HG03135 (cell line): ENCODE data around the gene LY9.
A peak's percentile ranks its signal among the peaks of the same experiment; 100 is the strongest.
"Not testable (repeated sequence)": the region's sequence is repeated elsewhere in the genome, so short reads cannot be mapped to it uniquely, and the experiment has no call there.

ENCODE experiments used
- ATAC-seq: cut with Tn5 transposase; IDR thresholded peaks from one replicate; pipeline ENCODE4 v1.9.1; 2021; ENCODE audit warnings: mild to moderate bottlenecking, moderate library complexity; ENCODE audit not compliant: unreplicated experiment

Gene LY9

DNA sequence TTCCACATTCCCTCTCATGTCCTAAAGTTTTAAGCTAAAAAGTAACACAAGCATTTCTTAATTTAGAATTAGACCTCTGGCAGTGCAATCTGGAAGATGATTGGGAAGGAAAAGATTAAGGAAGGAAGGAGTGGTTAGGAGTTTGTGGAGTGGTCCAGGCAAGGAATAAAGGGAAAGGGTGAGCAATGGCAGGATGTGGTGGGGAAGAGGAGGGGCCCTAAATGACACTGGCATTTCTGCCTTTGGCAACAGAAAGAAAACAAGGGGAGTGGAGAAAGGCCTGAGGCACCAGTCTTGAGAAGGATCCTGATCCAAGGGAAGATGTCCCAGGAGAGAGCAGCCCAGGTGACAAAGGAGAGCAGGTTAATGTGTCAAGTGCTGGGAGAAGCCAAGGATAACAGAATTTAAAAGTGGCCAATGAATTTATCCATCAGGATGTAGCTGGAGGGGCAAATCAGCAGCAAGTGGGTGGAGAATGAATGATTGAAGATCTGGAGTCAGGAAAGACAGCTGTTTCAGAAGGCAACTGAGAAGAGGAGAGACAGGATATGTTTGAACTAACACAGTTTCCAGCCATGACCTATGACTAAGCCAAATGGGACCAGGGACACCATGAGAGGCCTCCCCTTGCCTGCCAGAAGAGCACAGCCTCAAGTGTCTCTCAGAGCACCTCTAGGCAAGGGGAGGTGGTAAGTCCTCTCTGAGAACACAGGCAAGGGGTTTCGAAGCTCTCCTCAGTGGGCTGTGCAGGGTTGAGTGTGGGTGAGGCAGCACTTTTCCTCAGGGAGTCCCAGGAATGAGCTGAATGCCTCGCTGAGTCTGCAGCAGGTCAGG lies 20.9 kb upstream of the LY9 start:
- no peak for ATAC-seq

DNA sequence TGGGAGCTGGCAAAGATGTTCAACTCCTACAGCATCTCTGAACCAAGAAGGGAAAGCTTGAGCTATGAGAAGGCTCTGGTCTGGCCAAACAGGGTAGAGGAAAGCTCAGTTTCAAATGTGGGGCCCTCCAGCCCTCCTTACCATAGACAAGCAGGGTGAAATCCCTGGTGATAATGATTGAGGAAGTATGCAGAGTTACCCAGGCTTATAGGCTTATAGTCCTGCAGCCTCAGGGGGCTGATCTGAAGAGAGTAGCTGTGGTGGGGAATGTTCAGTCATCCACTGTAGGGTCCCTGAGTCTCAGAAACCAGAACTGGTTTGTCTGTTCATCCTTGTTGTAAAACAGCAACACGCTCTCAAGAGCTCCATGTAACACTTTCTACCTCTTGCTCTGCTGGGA lies 19.8 kb upstream of the LY9 start:
- ATAC-seq: no peak

DNA sequence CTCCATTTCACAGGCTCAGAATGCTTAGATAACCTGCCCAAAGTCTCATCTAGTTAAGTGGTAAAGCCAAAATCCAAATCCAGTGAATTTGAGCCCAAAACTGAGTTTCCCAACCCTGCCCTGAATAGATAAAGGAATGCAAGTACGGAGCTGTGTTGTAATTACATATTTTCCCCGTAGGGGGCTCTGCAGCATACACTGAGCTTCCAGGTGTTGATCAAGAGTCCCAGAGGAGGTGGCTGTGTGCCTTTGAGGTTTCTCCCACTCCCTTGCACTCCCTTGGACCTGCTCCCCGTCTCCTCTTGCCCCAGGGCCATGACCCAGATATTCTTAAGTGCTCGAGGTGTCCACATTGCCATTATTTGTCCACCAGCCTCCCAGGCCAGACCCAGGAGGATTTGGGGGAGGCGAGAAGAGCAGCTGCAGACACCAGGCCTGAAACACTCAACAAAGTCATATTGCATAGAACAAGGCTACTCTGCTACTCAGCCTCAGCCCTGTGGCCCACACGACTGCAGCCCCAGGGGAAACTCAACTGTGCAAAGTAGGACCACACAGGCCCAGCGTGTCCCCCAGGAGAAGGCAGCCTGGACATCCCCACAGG lies 18.4 kb upstream of the LY9 start:
- no peak for ATAC-seq

DNA sequence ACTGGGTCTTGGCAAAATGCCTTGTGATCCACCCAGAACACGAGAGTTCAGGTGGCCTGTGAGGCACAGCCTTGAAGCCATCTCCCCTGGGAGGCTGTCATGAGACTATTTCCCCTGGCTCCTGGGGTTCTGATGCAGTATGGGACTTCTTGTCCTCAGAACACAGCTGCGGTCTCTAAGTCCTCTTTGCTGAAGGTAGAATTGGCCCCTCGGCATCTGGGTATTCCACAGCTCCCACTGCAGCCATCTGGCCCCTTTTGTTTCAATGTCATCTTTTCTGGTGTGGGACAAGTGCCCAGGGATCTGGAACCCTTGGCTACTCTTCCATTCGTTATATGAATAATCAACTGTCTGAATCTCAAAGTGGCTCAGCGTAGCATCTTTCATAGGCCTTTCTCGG lies 17.0 kb upstream of the LY9 start:
- ATAC-seq: no peak

DNA sequence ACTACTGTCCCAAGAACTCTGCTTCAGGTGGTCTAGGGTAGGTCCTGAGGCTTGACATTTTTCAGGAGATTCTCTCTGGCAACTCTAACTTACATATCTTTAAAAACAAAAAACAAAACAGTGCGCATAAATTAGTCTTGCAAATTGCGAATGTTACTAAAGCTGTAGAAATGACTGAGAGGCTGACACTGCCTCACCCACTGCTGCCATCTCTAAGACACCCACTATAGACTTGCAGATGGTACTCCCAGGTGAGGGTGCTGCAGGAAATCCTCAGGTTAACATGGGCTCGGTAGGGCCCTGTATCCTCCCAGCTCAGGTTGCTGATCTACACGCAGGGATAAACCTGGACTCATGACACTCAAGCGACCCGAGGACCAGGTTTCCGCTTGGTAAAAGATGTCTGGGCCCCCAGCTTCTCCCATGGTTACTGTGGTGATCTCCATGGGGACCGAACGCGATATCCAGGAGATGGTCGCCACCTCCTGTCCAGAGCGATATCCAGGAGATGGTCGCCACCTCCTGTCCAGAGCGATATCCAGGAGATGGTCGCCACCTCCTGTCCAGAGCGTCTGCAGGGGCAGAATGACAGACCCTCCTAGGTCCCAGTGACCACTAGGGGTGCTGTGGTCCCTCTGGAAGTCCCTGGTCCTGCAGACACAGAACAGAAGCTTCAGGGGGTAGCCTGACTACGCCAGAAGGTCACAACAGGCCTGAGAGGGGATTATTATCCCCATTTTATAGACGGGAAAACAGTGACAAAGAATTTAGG lies 16.2 kb upstream of the LY9 start:
- no peak for ATAC-seq

DNA sequence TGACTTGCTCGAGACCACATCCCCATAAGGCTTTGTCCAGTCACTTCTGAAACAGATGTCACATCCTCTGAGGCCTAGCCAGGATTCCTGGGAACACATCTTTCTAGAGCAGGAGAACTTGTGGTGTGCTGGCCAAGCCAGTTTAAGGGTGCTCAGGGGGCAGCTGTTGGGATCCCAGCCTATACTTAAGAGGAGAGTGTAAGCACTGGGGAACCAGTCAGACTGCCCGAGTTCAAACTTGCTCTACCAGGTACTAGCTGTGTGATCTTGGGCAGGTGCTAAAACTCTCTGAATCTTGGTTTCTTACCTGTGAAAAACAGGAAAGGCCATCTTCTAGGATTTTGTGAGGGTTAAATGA lies 15.6 kb upstream of the LY9 start:
- no peak for ATAC-seq

DNA sequence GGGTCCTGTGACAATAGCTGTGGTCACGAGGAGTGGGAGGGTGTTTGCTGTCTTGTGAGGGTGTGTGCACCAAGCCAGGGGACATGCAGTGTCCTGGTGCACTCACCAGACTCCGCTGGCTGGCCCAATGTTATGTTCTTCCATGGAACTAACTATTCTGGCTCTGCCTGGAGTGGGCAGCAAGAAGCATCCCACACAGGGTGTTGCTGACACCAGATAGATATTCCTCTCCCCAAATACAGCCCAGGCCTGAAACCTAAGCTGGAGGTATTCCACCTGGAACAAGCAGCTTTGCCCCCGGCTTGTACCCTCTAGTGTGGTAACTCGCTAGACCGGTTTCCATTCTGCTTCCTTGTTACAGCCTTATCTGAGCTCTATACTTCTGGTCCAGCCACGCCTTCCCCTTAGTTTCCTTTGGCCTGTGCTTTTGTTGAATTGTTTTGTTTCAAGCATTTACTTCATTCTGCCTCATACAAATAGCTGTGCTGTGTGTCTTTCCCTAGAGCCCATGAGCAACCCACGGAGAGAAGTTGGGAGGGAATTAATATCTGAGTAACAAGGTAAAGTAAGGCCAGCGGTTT lies 14.7 kb upstream of the LY9 start:
- ATAC-seq: no peak

DNA sequence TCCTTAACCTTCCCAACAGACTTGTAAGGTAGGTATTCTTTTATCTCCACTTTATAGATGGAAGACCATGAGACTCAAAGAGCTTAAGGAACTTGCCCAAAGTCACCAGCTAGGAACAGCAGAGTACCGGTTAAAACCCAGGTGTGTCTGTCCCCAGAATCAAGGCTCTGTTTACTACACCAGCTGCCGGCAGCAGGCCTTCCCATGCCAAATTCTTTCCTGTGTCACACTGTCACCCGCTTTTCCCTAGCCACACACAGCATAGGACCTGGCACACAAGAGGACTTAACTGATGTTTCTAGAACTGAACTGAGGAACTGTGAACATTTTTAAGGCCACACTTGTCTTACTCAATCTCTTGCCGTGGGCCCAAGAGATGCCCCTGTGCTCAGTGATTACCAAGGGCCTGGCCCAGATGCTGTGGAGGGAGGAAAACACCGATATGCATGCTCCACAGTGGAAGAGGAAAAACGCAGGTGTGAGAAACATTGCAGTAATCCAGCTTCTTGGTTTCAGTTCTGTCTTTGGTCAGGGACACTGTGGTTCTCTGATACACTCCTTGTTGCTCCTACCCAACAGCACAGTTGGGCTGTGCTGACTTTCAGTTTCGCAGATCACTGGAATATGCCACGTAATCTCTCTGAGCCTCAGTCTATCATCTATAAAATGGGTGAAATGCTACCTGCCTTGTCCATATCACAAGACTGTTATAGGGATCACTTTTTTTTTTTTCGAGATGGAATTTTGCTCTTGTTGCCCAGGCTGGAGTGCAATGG lies 13.9 kb upstream of the LY9 start:
- peak; percentile 89 for ATAC-seq

DNA sequence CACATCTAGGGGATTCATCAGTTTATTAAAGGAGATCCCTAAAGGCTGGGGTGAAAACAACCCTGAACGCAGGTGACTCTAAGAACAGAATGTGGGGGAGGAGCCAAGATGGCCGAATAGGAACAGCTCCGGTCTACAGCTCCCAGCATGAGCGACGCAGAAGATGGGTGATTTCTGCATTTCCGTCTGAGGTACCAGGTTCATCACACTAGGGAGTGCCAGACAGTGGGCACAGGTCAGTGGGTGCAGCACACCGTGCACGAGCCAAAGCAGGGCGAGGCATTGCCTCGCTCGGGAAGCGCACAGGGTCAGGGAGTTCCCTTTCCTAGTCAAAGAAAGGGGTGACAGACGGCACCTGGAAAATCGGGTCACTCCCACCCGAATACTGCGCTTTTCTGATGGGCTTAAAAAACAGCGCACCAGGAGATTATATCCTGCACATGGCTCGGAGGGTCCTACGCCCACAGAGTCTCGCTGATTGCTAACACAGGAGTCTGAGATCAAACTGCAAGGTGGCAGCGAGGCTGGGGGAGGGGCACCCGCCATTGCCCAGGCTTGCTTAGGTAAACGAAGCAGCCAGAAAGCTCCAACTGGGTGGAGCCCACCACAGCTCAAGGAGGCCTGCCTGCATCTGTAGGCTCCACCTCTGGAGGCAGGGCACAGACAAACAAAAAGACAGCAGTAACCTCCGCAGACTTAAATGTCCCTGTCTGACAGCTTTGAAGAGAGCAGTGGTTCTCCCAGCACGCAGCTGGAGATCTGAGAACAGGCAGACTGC lies 12.8 kb upstream of the LY9 start:
- not testable (repeated sequence) for ATAC-seq

DNA sequence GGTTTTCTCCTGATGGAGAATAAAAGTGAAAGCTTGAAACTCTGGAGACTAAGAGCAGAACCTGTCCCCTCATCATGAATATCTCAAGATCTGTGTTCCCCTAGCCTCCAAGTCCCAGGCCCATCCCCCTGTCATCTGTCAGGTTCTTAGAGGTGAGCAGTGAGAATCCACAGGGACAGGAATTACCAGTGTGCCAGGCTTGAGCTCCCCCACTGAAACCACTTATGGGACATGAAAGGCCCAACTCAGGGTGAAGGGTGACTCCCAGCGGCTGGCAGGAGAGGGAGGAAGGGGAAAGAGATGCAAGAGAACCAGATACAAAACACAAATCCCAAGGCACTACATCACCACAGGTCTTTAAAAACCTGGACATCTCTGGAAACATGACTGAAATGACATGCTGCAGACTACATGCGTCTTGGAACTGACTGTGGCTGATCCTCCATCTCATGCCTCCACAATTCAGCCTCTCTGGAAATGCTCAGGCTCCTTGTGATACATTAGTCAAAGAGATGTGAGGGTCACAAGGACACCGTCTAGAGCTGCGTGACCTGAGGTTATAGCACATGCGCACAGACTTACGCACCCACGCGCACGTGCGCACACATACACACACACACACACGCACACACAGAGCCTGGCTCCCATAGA lies 6.8 kb upstream of the LY9 start:
- peak; percentile 8 for ATAC-seq

DNA sequence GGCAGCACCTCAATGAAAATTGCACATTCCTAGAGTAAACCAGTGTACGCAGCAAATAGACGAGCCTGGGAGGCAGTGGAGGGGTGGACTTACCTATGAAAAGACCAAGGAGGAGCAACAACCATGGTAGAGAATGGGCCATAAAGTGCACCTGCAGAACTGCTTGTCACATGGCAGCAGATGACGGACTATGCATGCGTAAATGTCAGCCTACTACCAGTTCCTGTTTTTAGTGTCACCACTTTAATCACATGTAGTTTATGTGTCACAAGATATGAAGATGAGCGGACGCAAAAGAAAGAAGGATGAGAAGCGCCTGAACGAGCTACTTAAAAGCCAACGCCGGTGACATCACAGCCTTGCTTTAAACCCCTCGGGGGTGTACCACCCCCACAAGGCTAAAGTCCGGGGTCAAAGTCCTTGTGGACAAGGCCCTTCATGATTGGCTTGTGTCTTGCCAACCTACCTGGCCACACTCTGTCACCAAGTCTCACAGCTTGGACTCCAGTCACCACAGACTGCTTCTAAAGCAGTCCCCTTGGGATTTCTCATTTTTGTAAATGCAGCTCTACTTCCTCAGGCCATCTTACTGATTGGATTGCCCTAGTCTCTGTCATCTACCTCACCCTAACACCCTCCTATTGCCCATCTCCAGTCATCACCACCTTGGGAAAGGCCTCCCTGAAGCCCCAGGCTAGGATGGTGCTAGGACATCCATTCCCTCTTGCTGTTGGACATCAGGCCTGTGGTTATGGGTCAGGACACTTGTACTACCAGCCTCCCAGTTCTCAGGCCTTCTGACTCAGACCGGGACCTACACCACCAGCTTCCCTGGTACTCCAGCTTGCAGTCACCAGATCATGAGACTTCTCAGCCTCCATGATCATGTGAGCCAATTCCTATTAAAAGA lies 6.0 kb upstream of the LY9 start:
- ATAC-seq: peak; percentile 86

DNA sequence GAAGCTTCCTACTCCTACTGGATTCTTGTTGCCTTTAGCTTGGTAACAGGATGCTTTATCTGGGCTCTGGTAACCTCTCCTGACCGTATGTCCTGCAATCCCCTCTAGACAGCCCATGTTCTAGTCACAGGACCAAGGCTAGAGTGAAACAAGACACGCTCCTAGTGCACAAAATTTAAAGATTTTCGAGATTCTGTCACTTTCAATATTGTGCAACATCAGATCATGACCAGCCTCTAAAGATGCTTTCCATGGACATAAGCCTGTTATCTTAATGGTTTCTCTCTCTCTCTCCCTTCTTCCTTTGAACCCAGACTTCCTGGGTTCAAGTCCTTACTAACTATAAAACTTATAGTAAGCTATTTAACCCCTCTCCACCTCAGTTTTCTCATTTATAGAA lies 1.6 kb upstream of the LY9 start:
- no peak for ATAC-seq

DNA sequence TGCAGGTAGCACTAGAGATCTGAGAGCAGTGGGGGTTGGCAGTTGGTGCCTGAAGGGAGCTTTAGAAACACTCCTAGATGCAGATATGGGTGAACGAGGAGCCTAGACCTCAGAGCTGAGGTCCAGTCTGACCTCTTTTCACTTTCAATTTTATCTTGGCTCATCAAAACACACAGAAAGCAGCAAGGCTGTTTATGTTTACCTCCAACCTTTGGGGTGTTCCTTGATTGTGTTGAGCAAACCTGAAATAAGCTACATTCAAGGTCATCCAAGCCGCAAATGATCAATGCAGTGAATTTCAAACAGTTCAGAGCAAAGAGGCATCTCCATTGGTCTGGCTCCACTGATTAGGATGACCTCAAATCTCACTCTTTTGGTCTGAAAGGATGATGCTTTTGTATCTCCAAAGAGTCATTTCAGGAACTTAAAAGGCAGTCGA lies 1.3 kb downstream of the LY9 start:
- ATAC-seq: no peak

DNA sequence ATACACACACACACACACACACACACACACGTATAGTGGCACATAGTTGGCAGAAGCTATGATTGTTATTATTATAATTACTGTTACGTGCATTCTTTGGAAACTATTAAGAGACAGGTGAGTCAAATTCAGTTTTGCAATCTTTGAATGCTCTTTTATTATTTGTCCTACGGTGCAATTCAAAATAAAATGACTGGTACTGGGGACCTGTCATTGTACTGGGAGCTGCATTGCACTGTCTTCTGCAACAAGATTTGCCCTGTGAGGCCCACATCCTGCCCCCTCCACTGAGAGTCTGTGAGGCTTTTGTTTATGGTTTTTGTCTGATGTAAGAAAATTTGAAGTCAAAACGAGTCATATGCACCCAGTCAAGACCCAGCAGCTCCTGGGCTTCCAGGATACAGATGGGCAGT lies 1.9 kb downstream of the LY9 start:
- no peak for ATAC-seq

DNA sequence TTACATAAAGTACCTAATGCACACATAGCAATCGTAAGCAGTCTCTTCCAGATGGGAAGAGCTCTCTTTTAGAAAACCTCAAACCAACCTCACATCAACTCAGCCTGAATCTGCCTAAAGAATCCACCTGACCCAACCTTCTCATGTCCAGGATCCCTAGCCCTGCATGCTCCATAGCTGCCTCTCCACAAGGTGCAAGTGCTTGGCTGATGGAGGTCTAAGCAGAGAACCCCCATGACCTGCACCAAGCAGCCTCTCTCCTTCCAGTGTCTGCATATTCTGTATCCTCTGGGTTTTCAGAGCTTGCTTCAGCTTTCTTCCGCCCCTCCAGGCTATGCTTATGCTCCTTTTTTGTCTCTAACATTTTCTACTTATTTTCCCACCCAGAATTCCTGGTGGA lies 2.5 kb downstream of the LY9 start:
- ATAC-seq: no peak

DNA sequence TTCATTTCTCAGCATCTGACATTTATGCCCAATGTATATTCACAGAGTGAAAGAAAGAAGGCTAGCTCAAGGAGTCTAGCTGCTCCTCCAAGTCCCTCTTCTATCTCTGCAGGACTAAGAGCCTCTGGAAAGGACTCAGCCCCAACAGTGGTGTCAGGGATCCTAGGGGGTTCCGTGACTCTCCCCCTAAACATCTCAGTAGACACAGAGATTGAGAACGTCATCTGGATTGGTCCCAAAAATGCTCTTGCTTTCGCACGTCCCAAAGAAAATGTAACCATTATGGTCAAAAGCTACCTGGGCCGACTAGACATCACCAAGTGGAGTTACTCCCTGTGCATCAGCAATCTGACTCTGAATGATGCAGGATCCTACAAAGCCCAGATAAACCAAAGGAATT lies 3.7 kb downstream of the LY9 start:
- no peak for ATAC-seq

DNA sequence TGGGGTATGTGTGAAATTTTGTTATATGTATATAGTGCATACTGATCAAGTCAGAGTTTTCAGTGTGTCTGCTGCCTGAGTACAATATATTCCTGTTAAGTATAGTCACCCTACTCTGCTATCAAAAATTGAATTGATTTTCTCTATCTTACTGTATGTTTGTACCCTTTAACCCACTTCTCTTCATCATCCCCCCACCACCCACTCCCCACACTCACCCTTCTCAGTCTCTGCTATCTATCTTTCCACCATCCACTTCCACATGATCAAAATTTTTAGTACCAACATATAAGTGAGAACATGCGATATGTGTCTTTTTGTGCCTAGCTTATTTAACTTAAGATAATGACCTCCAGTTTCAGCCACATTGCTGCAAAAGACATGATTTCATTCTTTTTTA lies 4.2 kb downstream of the LY9 start:
- ATAC-seq: no peak

DNA sequence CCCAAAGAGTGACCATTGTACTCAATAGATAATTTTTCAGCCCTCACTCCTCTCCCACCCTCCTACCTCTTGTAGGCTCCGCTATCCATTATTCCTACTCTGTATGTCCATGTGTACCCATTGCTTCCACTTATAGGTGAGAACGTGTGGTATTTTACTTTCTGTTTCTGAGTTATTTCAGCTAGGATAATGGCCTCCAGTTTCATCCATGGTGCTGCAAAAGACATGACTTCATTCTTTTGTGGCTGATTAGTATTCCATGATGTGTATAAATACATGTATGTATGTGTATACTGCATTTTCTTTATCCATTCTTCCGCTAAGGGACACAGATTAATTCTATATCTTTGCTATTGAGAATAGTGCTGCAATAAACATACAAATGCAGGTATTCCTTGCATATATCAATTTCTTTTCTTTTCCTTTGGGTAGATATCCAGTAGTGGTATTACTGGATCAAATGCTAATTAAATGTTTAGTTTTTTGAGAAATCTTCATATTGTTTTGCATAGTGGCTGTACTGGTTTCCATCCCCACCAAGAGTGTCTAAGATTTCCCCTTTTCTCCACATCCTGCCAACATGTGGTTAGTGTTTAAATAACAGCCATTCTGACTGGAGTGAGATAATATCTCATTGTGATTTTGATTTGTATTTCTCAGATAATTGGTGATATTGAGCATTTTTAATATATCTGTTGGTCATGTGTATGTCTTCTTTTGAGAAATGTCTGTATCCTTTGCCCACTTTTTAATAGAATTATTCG lies 4.9 kb downstream of the LY9 start:
- ATAC-seq: no peak
